Stomach (tissue), 4 donors: ENCODE results near the gene ADAMTS13.

ENCODE experiments used
- EP300 ChIP-seq: sonication (generic); formaldehyde crosslinking; IDR thresholded peaks from one replicate; pipeline ENCODE4 v1.6.1; 2017; ENCODE audit warnings: antibody characterized with exemption
- POLR2A ChIP-seq, 4 donors: fragments of 450-650 bp; IDR thresholded peaks; one replicate each; pipeline ENCODE4 v1.6.1; 2016; ENCODE audit warnings: antibody characterized with exemption in 4 of 4, control low read depth in 2 of 4, mild to moderate bottlenecking in 1 of 4, moderate library complexity in 1 of 4
- POLR2AphosphoS5 ChIP-seq, 3 donors: sonication (generic); formaldehyde crosslinking; IDR thresholded peaks; one replicate each; pipeline ENCODE4 v1.6.1; 2016; ENCODE audit warnings: antibody characterized with exemption in 3 of 3
- TF ChIP-seq, protein P1 (sequence below), 7 experiments: fragments of 450-650 bp in 4 of 7; fragments of 200-600 bp in 3 of 7; sonication (generic) in 3 of 7; IDR thresholded peaks; one replicate each; pipeline ENCODE4 v1.5.1; 2016 to 2019; ENCODE audit warnings: antibody characterized with exemption in 7 of 7, control low read depth in 2 of 7, mild to moderate bottlenecking in 1 of 7

DNA sequence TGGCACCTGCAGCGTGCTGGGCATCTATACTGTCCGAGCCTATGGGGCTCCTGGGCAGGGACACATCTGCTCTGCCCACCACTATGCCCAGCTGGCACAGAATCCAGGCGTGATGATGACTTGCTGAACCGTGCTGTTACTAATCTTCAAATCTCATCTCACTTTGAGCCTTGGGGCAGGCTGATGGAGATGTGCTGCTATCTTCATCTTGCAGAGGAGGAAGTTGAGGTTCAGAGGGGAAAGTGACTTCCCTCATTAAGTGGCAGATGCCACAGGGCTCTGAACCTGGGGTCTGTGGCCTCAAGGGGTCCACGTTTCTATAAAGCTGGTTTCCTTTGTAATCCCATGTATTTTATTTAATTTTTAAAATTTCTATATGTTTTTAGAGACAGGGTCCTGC lies 52.0 kb downstream of the ADAMTS13 start:
- TF ChIP-seq POLR2AphosphoS5 (IDR thresholded peaks at IDR 0.05) (no peak), POLR2A (IDR thresholded peaks at IDR 0.05) (no peak), EP300 (no peak)
- TF ChIP-seq, protein P1, sequence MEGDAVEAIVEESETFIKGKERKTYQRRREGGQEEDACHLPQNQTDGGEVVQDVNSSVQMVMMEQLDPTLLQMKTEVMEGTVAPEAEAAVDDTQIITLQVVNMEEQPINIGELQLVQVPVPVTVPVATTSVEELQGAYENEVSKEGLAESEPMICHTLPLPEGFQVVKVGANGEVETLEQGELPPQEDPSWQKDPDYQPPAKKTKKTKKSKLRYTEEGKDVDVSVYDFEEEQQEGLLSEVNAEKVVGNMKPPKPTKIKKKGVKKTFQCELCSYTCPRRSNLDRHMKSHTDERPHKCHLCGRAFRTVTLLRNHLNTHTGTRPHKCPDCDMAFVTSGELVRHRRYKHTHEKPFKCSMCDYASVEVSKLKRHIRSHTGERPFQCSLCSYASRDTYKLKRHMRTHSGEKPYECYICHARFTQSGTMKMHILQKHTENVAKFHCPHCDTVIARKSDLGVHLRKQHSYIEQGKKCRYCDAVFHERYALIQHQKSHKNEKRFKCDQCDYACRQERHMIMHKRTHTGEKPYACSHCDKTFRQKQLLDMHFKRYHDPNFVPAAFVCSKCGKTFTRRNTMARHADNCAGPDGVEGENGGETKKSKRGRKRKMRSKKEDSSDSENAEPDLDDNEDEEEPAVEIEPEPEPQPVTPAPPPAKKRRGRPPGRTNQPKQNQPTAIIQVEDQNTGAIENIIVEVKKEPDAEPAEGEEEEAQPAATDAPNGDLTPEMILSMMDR (IDR thresholded peaks at IDR 0.05): no peak
